ENCODE results near the gene PCYOX1L. TPM values are rescaled to one million over a fixed set of nuclear protein-coding genes. Genes with fewer than 3 reads are reported as not detected.

PCYOX1L gene
- total RNA-seq, 1 experiment from 2014 or later, result 15.9 TPM

DNA sequence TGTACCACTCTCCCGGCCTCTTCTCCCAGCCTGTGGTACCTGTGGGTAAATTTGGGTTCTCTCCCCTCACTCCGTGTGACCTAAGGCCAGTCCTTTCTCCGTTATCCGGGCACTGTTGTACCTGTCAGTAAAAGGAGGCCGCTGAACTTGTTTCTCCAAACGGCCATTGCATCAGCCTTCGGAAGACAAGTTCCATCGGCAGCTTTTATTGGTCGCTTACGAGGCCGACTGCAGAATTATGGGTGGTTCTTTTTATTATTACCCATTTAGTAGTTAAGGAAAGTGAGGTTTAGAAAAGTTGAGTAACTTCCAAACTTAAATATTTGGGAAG is 12.0 kb upstream of the PCYOX1L start:
- H3K9ac ChIP-seq (ENCODE audit: low read length), result peak overlapping the region; percentile 92
- peaks cover 33 to 34% of the 10 kb centered on the region in 2 experiments for H3K36me3 ChIP-seq (ENCODE audit: control insufficient read depth in 1 of 2, insufficient read depth in 2 of 2, low read length in 2 of 2)
- ChIA-PET RAD21 (ENCODE audit: low non-redundant PET in 1 of 2, low total read pairs in 2 of 2, uncharacterized antibody in 2 of 2, unreplicated experiment in 2 of 2) (interaction anchor here (0.8 to 1.0 kb wide), 2 partner anchors 25 to 89 kb away, joined by 3 to 6 read pairs; no protein-coding TSS in a partner anchor), POLR2A (interaction anchor here (1.3 to 2.9 kb wide), 3 partner anchors 12 to 217 kb away, joined by 3 to 18 read pairs (median 8); partner anchors contain the start of gene PCYOX1L), CTCF (interaction anchor here (1.6 kb wide), 1 partner anchor 206 kb away, joined by 5 read pairs; the partner anchor contains the start of gene CSNK1A1)
- no peaks in the 10 kb centered on the region for H3K9me2 ChIP-seq (ENCODE audit: insufficient read depth)
- DNase-seq (ENCODE audit: low read depth, low spot score) (no peak), ATAC-seq (peak; percentile 23)
- peak overlapping the region; percentile 94 to 97 for H3K4me3 ChIP-seq (replicated peaks in 1 of 2; ENCODE audit: low read depth in 1 of 2, low read length in 2 of 2)
- BruUV-seq (replicated peaks), result no TSS peak
- intact Hi-C loops (cut with micrococcal nuclease), result loop anchor here (1.0 kb wide), 1 partner anchor 11 kb away; no protein-coding TSS in a partner anchor
- H2AFZ ChIP-seq (ENCODE audit: low read depth, low read length, poor library complexity, severe bottlenecking), result no peak overlapping the region
- no peaks in the 10 kb centered on the region for H3K27me3 ChIP-seq (ENCODE audit: insufficient read depth, low read length)
- H3K79me2 ChIP-seq (ENCODE audit: insufficient read depth, low read length), result peaks cover 55% of the 10 kb centered on the region
- H4K20me1 ChIP-seq (ENCODE audit: insufficient read depth), result no peaks in the 10 kb centered on the region
- TF ChIP-seq MAX (IDR thresholded peaks at IDR 0.05), result no peak
- TF ChIP-seq ZFX (IDR thresholded peaks at IDR 0.05), result no peak; the same call in 1 of the 2 replicates
- TF ChIP-seq POLR2A (IDR thresholded peaks at IDR 0.05; ENCODE audit: borderline replicate concordance, extremely low read depth, insufficient read depth, insufficient read length), result no peak
- no peak for TF ChIP-seq CBX3 (IDR thresholded peaks at IDR 0.05; ENCODE audit: low read depth)
- no peak for TF ChIP-seq EGR1 (IDR thresholded peaks at IDR 0.05; ENCODE audit: low read depth)
- TF ChIP-seq, protein P1, sequence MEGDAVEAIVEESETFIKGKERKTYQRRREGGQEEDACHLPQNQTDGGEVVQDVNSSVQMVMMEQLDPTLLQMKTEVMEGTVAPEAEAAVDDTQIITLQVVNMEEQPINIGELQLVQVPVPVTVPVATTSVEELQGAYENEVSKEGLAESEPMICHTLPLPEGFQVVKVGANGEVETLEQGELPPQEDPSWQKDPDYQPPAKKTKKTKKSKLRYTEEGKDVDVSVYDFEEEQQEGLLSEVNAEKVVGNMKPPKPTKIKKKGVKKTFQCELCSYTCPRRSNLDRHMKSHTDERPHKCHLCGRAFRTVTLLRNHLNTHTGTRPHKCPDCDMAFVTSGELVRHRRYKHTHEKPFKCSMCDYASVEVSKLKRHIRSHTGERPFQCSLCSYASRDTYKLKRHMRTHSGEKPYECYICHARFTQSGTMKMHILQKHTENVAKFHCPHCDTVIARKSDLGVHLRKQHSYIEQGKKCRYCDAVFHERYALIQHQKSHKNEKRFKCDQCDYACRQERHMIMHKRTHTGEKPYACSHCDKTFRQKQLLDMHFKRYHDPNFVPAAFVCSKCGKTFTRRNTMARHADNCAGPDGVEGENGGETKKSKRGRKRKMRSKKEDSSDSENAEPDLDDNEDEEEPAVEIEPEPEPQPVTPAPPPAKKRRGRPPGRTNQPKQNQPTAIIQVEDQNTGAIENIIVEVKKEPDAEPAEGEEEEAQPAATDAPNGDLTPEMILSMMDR (IDR thresholded peaks at IDR 0.05 in 2 of 3, conservative IDR thresholded peaks at IDR 0.05 in 1 of 3; ENCODE audit: borderline replicate concordance in 1 of 3, insufficient read depth in 1 of 3, low read depth in 2 of 3, low read length in 2 of 3), result no peak
- no peak for TF ChIP-seq REST (IDR thresholded peaks at IDR 0.05; ENCODE audit: low read depth)
- TF ChIP-seq SRF (IDR thresholded peaks at IDR 0.05; ENCODE audit: low read depth), result no peak
- no peak for TF ChIP-seq EZH2phosphoT487 (IDR thresholded peaks at IDR 0.05; ENCODE audit: borderline replicate concordance)
- TF ChIP-seq FOSL1 (IDR thresholded peaks at IDR 0.05; ENCODE audit: low read depth), result no peak
- TF ChIP-seq, protein P2, sequence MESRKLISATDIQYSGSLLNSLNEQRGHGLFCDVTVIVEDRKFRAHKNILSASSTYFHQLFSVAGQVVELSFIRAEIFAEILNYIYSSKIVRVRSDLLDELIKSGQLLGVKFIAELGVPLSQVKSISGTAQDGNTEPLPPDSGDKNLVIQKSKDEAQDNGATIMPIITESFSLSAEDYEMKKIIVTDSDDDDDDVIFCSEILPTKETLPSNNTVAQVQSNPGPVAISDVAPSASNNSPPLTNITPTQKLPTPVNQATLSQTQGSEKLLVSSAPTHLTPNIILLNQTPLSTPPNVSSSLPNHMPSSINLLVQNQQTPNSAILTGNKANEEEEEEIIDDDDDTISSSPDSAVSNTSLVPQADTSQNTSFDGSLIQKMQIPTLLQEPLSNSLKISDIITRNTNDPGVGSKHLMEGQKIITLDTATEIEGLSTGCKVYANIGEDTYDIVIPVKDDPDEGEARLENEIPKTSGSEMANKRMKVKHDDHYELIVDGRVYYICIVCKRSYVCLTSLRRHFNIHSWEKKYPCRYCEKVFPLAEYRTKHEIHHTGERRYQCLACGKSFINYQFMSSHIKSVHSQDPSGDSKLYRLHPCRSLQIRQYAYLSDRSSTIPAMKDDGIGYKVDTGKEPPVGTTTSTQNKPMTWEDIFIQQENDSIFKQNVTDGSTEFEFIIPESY (IDR thresholded peaks at IDR 0.05; ENCODE audit: extremely low read depth, insufficient replicate concordance, low read length), result no peak
- TF ChIP-seq, protein P3, sequence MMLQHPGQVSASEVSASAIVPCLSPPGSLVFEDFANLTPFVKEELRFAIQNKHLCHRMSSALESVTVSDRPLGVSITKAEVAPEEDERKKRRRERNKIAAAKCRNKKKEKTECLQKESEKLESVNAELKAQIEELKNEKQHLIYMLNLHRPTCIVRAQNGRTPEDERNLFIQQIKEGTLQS (IDR thresholded peaks at IDR 0.05), result no peak
- no peak for TF ChIP-seq SP1 (IDR thresholded peaks at IDR 0.05; ENCODE audit: low read depth)
- peak overlapping the region; percentile 93 for H3K4me2 ChIP-seq (ENCODE audit: low read length)
- no peaks in the 10 kb centered on the region for H3K9me3 ChIP-seq (ENCODE audit: control insufficient read depth in 1 of 2, insufficient read depth in 1 of 2, low read depth in 1 of 2, low read length in 2 of 2)
- H3K4me1 ChIP-seq (ENCODE audit: control insufficient read depth in 1 of 2, insufficient read depth in 2 of 2, low read length in 2 of 2), result peaks cover 5 to 11% of the 10 kb centered on the region in 2 experiments; a peak in 3 of 4 replicates
- peak overlapping the region; percentile 79 for H3K27ac ChIP-seq (ENCODE audit: low read depth, low read length)
